Measurements from ENCODE around the gene ARL2BP. TPM values are rescaled to one million over a fixed set of nuclear protein-coding genes. Genes with fewer than 3 reads are reported as not detected.

Gene ARL2BP
- total RNA-seq, 6 experiments from 2014 or later: 19.3 to 26.8 (median 22.0) TPM

DNA sequence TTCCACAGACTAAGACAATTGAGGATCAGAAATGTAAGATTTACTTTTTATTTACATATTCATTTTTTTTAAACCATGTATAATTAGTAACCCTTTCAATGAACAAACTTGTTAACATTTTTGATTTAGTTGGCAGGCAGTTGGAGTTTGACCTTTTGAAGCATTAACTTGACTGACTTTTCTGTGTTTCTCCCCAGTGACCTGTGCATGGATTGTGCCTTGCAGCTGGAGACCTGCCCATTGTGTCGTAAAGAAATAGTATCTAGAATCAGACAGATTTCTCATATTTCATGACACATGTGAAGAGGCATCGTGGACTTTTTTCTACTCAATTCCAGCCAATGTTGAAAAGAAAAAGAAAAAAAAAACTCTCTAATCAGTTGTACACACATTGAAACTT lies 6.4 kb upstream of the ARL2BP start:
- intact Hi-C loops (cut with DNase I): no loop called here
- DNase-seq (peak in 1 of 3 donors; percentile 70), ATAC-seq (peak; percentile 67 to 90 (median 80))
- peaks cover 0 to 12% (median 3%) of the 10 kb centered on the region in 4 donors for H3K4me1 ChIP-seq
- no peak overlapping the region for H3K4me3 ChIP-seq
- TF ChIP-seq, protein P1, sequence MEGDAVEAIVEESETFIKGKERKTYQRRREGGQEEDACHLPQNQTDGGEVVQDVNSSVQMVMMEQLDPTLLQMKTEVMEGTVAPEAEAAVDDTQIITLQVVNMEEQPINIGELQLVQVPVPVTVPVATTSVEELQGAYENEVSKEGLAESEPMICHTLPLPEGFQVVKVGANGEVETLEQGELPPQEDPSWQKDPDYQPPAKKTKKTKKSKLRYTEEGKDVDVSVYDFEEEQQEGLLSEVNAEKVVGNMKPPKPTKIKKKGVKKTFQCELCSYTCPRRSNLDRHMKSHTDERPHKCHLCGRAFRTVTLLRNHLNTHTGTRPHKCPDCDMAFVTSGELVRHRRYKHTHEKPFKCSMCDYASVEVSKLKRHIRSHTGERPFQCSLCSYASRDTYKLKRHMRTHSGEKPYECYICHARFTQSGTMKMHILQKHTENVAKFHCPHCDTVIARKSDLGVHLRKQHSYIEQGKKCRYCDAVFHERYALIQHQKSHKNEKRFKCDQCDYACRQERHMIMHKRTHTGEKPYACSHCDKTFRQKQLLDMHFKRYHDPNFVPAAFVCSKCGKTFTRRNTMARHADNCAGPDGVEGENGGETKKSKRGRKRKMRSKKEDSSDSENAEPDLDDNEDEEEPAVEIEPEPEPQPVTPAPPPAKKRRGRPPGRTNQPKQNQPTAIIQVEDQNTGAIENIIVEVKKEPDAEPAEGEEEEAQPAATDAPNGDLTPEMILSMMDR (IDR thresholded peaks at IDR 0.05): no peak
- no peak for TF ChIP-seq POLR2A (IDR thresholded peaks at IDR 0.05)
- peaks cover 0 to 24% (median 11%) of the 10 kb centered on the region in 4 donors for H3K36me3 ChIP-seq
- H3K27me3 ChIP-seq: no peaks in the 10 kb centered on the region
- H3K9me3 ChIP-seq: no peaks in the 10 kb centered on the region
- peak overlapping the region in 1 of 3 donors; percentile 56 for H3K27ac ChIP-seq
- 21% methylated on average over 2 of the region's 2 CpGs for WGBS (ENCODE audit: insufficient coverage, low coverage, low lambda C conversion rate, missing lambda C conversion rate)

DNA sequence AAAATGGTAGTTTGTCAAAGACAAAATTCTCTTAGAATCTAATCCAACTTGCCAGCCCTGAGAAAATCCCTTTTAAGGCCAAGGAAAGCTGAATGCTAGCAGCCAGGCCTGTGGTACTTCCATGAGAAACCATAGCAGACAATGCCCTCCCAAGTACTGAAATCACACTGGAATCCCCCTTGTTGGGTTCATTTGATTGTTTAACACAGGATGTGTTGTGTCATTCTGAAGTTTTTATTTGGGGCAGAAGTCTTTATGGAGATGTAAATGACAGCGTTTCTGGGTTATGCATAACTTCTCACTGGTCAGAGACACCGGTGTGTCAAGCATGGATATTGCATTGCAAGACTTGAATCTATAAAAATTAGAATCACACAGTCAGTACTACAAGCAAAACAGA lies 6.0 kb upstream of the ARL2BP start:
- H3K4me1 ChIP-seq: peaks cover 0 to 12% (median 3%) of the 10 kb centered on the region in 4 donors
- DNase-seq (no peak), ATAC-seq (no peak)
- TF ChIP-seq POLR2A (IDR thresholded peaks at IDR 0.05): no peak
- TF ChIP-seq, protein P1 (IDR thresholded peaks at IDR 0.05): no peak
- 64% methylated on average over 2 of the region's 2 CpGs for WGBS (ENCODE audit: insufficient coverage, low coverage, low lambda C conversion rate, missing lambda C conversion rate)
- intact Hi-C loops (cut with DNase I): no loop called here
- H3K9me3 ChIP-seq: no peaks in the 10 kb centered on the region
- peaks cover 0 to 20% (median 9%) of the 10 kb centered on the region in 4 donors for H3K36me3 ChIP-seq
- H3K27me3 ChIP-seq: no peaks in the 10 kb centered on the region
- peak overlapping the region in 2 of 3 donors; percentile 2 to 56 for H3K27ac ChIP-seq
- no peak overlapping the region for H3K4me3 ChIP-seq

DNA sequence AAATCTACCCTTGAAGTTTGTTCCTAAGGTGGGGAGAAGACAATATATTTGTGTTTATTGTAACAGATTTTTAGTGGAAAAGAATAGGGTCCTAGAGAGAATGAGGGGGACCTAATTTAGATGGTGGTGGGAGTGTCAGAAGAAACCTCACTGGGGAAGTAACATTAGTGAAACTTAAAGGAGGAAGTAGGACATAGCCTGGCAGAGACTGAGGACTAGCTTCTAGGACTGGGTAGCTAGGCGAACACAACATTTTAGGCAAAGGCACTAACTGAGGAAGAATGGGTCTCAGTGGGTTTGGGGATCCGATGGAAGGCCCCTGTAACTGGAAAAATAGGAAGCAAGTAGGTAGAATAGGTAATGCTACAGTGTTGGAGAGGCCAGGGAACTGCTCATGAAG lies 4.2 kb upstream of the ARL2BP start:
- no peaks in the 10 kb centered on the region for H3K27me3 ChIP-seq
- ATAC-seq: no peak
- DNase-seq: no peak
- no peak for TF ChIP-seq POLR2A (IDR thresholded peaks at IDR 0.05)
- TF ChIP-seq, protein P1 (IDR thresholded peaks at IDR 0.05): no peak
- intact Hi-C loops (cut with DNase I): no loop called here
- no peak overlapping the region for H3K27ac ChIP-seq
- no peak overlapping the region for H3K4me3 ChIP-seq
- H3K9me3 ChIP-seq: no peaks in the 10 kb centered on the region
- H3K4me1 ChIP-seq: peaks cover 0 to 14% (median 3%) of the 10 kb centered on the region in 4 donors
- peaks cover 0 to 5% (median under 1%) of the 10 kb centered on the region in 4 donors for H3K36me3 ChIP-seq
- 85% methylated on average over 2 of the region's 2 CpGs for WGBS (ENCODE audit: insufficient coverage, low coverage, low lambda C conversion rate, missing lambda C conversion rate)

DNA sequence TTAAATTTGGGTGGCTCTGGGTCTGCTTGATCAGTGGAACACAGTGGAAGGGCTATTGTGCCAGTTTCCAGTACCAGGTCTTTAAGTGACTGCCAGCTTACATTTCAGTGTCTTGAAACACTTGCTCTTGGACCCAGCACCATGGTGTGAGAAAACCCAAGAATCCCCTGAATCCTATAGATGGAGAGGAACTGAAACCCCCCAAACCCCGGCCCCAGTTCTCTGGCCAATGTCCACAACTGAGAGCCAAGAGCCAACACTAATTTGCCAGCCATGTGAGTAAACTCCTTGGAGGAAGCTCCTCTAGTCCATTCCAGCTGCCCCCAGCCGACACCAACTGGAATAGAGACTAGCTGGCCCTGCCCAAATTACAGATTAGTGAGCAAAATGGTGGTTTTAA lies 2.4 kb upstream of the ARL2BP start:
- Histone ChIP-seq H3K36me3 (peaks cover 0 to 5% (median 2%) of the 10 kb centered on the region in 4 donors), H3K4me3 (no peak overlapping the region), H3K27ac (no peak overlapping the region), H3K4me1 (peaks cover 0 to 25% (median 8%) of the 10 kb centered on the region in 4 donors), H3K27me3 (no peaks in the 10 kb centered on the region), H3K9me3 (no peaks in the 10 kb centered on the region)
- ATAC-seq: no peak
- DNase-seq: no peak
- intact Hi-C loops (cut with DNase I): no loop called here
- TF ChIP-seq POLR2A (IDR thresholded peaks at IDR 0.05): no peak
- TF ChIP-seq, protein P1 (IDR thresholded peaks at IDR 0.05): no peak
- WGBS (ENCODE audit: insufficient coverage, low coverage, low lambda C conversion rate, missing lambda C conversion rate): no CpG with 5 or more reads among the region's 2 CpGs

DNA sequence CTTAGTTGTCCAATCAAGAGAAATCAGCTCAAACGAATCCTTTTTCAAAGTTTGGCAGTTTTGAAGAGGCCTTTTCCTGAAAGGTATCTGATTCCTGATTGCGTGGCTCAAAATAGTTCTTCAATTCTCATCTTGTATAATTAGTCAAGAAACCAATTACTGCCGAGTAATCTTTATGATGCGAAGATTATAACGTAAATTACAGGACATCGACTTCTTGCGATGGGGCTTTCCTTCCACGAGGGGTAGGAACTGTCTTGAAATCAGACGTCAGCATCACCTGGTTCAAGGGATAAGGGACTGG lies 644 bp upstream of the ARL2BP start:
- intact Hi-C loops (cut with DNase I): no loop called here
- ATAC-seq (no peak), DNase-seq (no peak)

More for the DNA sequence above, 644 bp upstream of the ARL2BP start:
- Histone ChIP-seq H3K27me3 (no peaks in the 10 kb centered on the region), H3K4me1 (peaks cover 0 to 27% (median 10%) of the 10 kb centered on the region in 4 donors), H3K27ac (peak overlapping the region in 1 of 3 donors; percentile 96), H3K4me3 (peak overlapping the region; percentile 34 to 96 (median 76)), H3K9me3 (no peaks in the 10 kb centered on the region), H3K36me3 (peaks cover 0 to 11% (median 2%) of the 10 kb centered on the region in 4 donors)
- 10% methylated on average over 9 of the region's 9 CpGs for WGBS (ENCODE audit: insufficient coverage, low coverage, low lambda C conversion rate, missing lambda C conversion rate)
- TF ChIP-seq POLR2A (IDR thresholded peaks at IDR 0.05): no peak
- TF ChIP-seq, protein P1 (IDR thresholded peaks at IDR 0.05): no peak

All from right lobe of liver (tissue), 6 donors.